C4-2B (cell line): Measurements from ENCODE around the gene CC2D2A.

Experiments used
- ZFX ChIP-seq: fragments of 450-650 bp; IDR thresholded peaks from 2 replicates; pipeline ENCODE4 v1.6.1; 2017
- TF ChIP-seq, protein P1 (sequence below): fragments of 450-650 bp; conservative IDR thresholded peaks from 2 replicates; pipeline ENCODE4 v1.5.1; 2017; ENCODE audit warnings: mild to moderate bottlenecking

DNA sequence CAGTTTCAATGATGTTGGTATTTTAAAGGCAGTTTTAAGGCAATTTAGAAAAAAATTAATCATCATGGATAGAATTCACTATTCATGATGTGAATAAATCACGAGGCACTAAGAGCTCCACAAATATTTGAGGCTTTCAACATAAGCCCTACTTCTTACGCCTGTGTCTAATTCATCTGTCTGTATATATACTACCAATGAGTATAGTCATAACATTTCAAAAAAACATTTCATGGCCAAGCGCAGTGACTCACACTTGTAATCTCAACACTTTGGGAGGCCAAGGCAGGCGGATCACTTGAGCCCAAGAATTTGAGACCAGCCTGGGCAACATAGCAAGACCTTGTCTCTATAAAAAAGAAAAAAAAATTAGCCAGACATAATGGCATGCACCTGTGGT, 129.0 kb downstream of the CC2D2A start:
- TF ChIP-seq, protein P1, sequence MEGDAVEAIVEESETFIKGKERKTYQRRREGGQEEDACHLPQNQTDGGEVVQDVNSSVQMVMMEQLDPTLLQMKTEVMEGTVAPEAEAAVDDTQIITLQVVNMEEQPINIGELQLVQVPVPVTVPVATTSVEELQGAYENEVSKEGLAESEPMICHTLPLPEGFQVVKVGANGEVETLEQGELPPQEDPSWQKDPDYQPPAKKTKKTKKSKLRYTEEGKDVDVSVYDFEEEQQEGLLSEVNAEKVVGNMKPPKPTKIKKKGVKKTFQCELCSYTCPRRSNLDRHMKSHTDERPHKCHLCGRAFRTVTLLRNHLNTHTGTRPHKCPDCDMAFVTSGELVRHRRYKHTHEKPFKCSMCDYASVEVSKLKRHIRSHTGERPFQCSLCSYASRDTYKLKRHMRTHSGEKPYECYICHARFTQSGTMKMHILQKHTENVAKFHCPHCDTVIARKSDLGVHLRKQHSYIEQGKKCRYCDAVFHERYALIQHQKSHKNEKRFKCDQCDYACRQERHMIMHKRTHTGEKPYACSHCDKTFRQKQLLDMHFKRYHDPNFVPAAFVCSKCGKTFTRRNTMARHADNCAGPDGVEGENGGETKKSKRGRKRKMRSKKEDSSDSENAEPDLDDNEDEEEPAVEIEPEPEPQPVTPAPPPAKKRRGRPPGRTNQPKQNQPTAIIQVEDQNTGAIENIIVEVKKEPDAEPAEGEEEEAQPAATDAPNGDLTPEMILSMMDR = no peak
- TF ChIP-seq ZFX = no peak
